ENCODE data around the gene ZP1.
A peak's percentile ranks its signal among the peaks of the same experiment; 100 is the strongest.

ZP1 gene

GRCh38 chr11:60899046-60899936, 31.9 kb downstream of the ZP1 start:
- H3K9me3 ChIP-seq (ENCODE audit: control insufficient read depth, low read length) = no peaks in the 10 kb centered on the region
- H2BK15ac ChIP-seq (ENCODE audit: low read depth, poor library complexity, severe bottlenecking) = no peak overlapping the region
- H3K4me3 ChIP-seq (ENCODE audit: insufficient read depth in 1 of 2, low read depth in 1 of 2, low read length in 2 of 2) = no peak overlapping the region
- no peak overlapping the region for H4K8ac ChIP-seq (ENCODE audit: low read length)
- no peak overlapping the region for H2BK5ac ChIP-seq (ENCODE audit: low read depth, low read length, poor library complexity, severe bottlenecking)
- H3K36me3 ChIP-seq (ENCODE audit: control insufficient read depth in 1 of 2, insufficient read depth in 2 of 2, low read depth in 1 of 2, low read length in 2 of 2) = peaks cover 59 to 95% of the 10 kb centered on the region in 2 experiments
- H3K4ac ChIP-seq (ENCODE audit: low read depth in 1 of 2, low read length in 2 of 2) = no peak overlapping the region
- H3K23ac ChIP-seq (ENCODE audit: low read length in 2 of 2) = no peak overlapping the region
- H3K14ac ChIP-seq (ENCODE audit: low read length in 2 of 2) = no peak overlapping the region
- H3K4me2 ChIP-seq (ENCODE audit: low read length, poor library complexity, severe bottlenecking) = no peak overlapping the region
- peak overlapping the region; percentile 49 for H2AK5ac ChIP-seq (ENCODE audit: low read length, severe bottlenecking)
- H3K27ac ChIP-seq (ENCODE audit: low read length, poor library complexity, severe bottlenecking) = no peak overlapping the region
- H2BK120ac ChIP-seq (ENCODE audit: low read depth, low read length) = no peak overlapping the region
- no peak overlapping the region for H3K9ac ChIP-seq (ENCODE audit: low read length)
- H3K18ac ChIP-seq (ENCODE audit: low read depth in 1 of 2, low read length in 2 of 2) = no peak overlapping the region
- peaks cover 31% of the 10 kb centered on the region for H3K79me1 ChIP-seq (replicated peaks; ENCODE audit: low read length, poor library complexity, severe bottlenecking)
- H3K4me1 ChIP-seq (ENCODE audit: control insufficient read depth, insufficient read depth, low read depth, low read length) = no peaks in the 10 kb centered on the region
- H2AFZ ChIP-seq (ENCODE audit: low read depth, low read length) = no peak overlapping the region
- no peak overlapping the region for H2BK12ac ChIP-seq (ENCODE audit: low read length in 2 of 2)
- H3K27me3 ChIP-seq (ENCODE audit: control insufficient read depth in 1 of 2, insufficient read depth in 1 of 2, low read length in 2 of 2) = no peaks in the 10 kb centered on the region
- H4K91ac ChIP-seq (ENCODE audit: low read length) = no peak overlapping the region
- peak; percentile 79 for DNase-seq
- WGBS = 55% methylated on average over 10 of the region's 12 CpGs

- peaks cover 31% of the 10 kb centered on the region for H3K79me1 ChIP-seq (replicated peaks; ENCODE audit: low read length, poor library complexity, severe bottlenecking)
- H4K91ac ChIP-seq (ENCODE audit: low read length) = no peak overlapping the region
- no peak overlapping the region for H3K4me3 ChIP-seq (ENCODE audit: insufficient read depth in 1 of 2, low read depth in 1 of 2, low read length in 2 of 2)
- no peak overlapping the region for H2BK120ac ChIP-seq (ENCODE audit: low read depth, low read length)
- no peak overlapping the region for H3K4me2 ChIP-seq (ENCODE audit: low read length, poor library complexity, severe bottlenecking)
- WGBS = 64% methylated on average over 3 of the region's 4 CpGs
- no peak overlapping the region for H3K27ac ChIP-seq (ENCODE audit: low read length, poor library complexity, severe bottlenecking)
- no peak overlapping the region for H3K4ac ChIP-seq (ENCODE audit: low read depth in 1 of 2, low read length in 2 of 2)
- H3K14ac ChIP-seq (ENCODE audit: low read length in 2 of 2) = no peak overlapping the region
- peaks cover 59 to 88% of the 10 kb centered on the region in 2 experiments for H3K36me3 ChIP-seq (ENCODE audit: control insufficient read depth in 1 of 2, insufficient read depth in 2 of 2, low read depth in 1 of 2, low read length in 2 of 2)
- H3K23ac ChIP-seq (ENCODE audit: low read length in 2 of 2) = no peak overlapping the region
- no peak overlapping the region for H4K8ac ChIP-seq (ENCODE audit: low read length)
- DNase-seq = no peak
- no peak overlapping the region for H2AK5ac ChIP-seq (ENCODE audit: low read length, severe bottlenecking)
- no peak overlapping the region for H2BK15ac ChIP-seq (ENCODE audit: low read depth, poor library complexity, severe bottlenecking)
- H3K27me3 ChIP-seq (ENCODE audit: control insufficient read depth in 1 of 2, insufficient read depth in 1 of 2, low read length in 2 of 2) = no peaks in the 10 kb centered on the region
- H2BK12ac ChIP-seq (ENCODE audit: low read length in 2 of 2) = no peak overlapping the region
- no peak overlapping the region for H3K18ac ChIP-seq (ENCODE audit: low read depth in 1 of 2, low read length in 2 of 2)
- peaks cover under 1% of the 10 kb centered on the region for H3K4me1 ChIP-seq (ENCODE audit: control insufficient read depth, insufficient read depth, low read depth, low read length)
- no peak overlapping the region for H2AFZ ChIP-seq (ENCODE audit: low read depth, low read length)
- no peak overlapping the region for H3K9ac ChIP-seq (ENCODE audit: low read length)
- no peaks in the 10 kb centered on the region for H3K9me3 ChIP-seq (ENCODE audit: control insufficient read depth, low read length)
- H2BK5ac ChIP-seq (ENCODE audit: low read depth, low read length, poor library complexity, severe bottlenecking) = no peak overlapping the region
Measured at GRCh38 chr11:60899977-60900376, 32.6 kb downstream of the ZP1 start.

- WGBS = 91% methylated on average over 13 of the region's 13 CpGs
- Histone ChIP-seq H2AK5ac (ENCODE audit: low read length, severe bottlenecking) (no peak overlapping the region), H2BK15ac (ENCODE audit: low read depth, poor library complexity, severe bottlenecking) (no peak overlapping the region), H3K4ac (ENCODE audit: low read depth in 1 of 2, low read length in 2 of 2) (no peak overlapping the region), H4K8ac (ENCODE audit: low read length) (no peak overlapping the region), H3K4me1 (ENCODE audit: control insufficient read depth, insufficient read depth, low read depth, low read length) (peaks cover 4% of the 10 kb centered on the region), H3K27ac (ENCODE audit: low read length, poor library complexity, severe bottlenecking) (no peak overlapping the region), H3K23ac (ENCODE audit: low read length in 2 of 2) (no peak overlapping the region), H2AFZ (ENCODE audit: low read depth, low read length) (no peak overlapping the region), H3K9me3 (ENCODE audit: control insufficient read depth, low read length) (no peaks in the 10 kb centered on the region), H3K18ac (ENCODE audit: low read depth in 1 of 2, low read length in 2 of 2) (no peak overlapping the region), H4K91ac (ENCODE audit: low read length) (no peak overlapping the region), H3K79me1 (replicated peaks; ENCODE audit: low read length, poor library complexity, severe bottlenecking) (peaks cover 31% of the 10 kb centered on the region), H3K4me3 (ENCODE audit: insufficient read depth in 1 of 2, low read depth in 1 of 2, low read length in 2 of 2) (no peak overlapping the region), H2BK120ac (ENCODE audit: low read depth, low read length) (no peak overlapping the region), H3K9ac (ENCODE audit: low read length) (no peak overlapping the region), H3K27me3 (ENCODE audit: control insufficient read depth in 1 of 2, insufficient read depth in 1 of 2, low read length in 2 of 2) (no peaks in the 10 kb centered on the region), H2BK12ac (ENCODE audit: low read length in 2 of 2) (no peak overlapping the region), H2BK5ac (ENCODE audit: low read depth, low read length, poor library complexity, severe bottlenecking) (no peak overlapping the region), H3K36me3 (ENCODE audit: control insufficient read depth in 1 of 2, insufficient read depth in 2 of 2, low read depth in 1 of 2, low read length in 2 of 2) (peaks cover 59 to 79% of the 10 kb centered on the region in 2 experiments), H3K4me2 (ENCODE audit: low read length, poor library complexity, severe bottlenecking) (no peak overlapping the region), H3K14ac (ENCODE audit: low read length in 2 of 2) (no peak overlapping the region)
- no peak for DNase-seq
Measured at GRCh38 chr11:60900673-60901404, 33.5 kb downstream of the ZP1 start.

GRCh38 chr11:60902625-60903024, 35.3 kb downstream of the ZP1 start:
- Histone ChIP-seq H2BK5ac (ENCODE audit: low read depth, low read length, poor library complexity, severe bottlenecking) (no peak overlapping the region), H2BK15ac (ENCODE audit: low read depth, poor library complexity, severe bottlenecking) (no peak overlapping the region), H3K27me3 (ENCODE audit: control insufficient read depth in 1 of 2, insufficient read depth in 1 of 2, low read length in 2 of 2) (no peaks in the 10 kb centered on the region), H3K4ac (ENCODE audit: low read depth in 1 of 2, low read length in 2 of 2) (no peak overlapping the region), H3K4me3 (ENCODE audit: insufficient read depth in 1 of 2, low read depth in 1 of 2, low read length in 2 of 2) (no peak overlapping the region), H3K4me1 (ENCODE audit: control insufficient read depth, insufficient read depth, low read depth, low read length) (peaks cover 4% of the 10 kb centered on the region), H3K4me2 (ENCODE audit: low read length, poor library complexity, severe bottlenecking) (no peak overlapping the region), H2AFZ (ENCODE audit: low read depth, low read length) (no peak overlapping the region), H4K8ac (ENCODE audit: low read length) (no peak overlapping the region), H3K14ac (ENCODE audit: low read length in 2 of 2) (no peak overlapping the region), H3K18ac (ENCODE audit: low read depth in 1 of 2, low read length in 2 of 2) (no peak overlapping the region), H4K91ac (ENCODE audit: low read length) (no peak overlapping the region), H3K79me1 (replicated peaks; ENCODE audit: low read length, poor library complexity, severe bottlenecking) (peaks cover 29% of the 10 kb centered on the region), H3K27ac (ENCODE audit: low read length, poor library complexity, severe bottlenecking) (no peak overlapping the region), H2BK12ac (ENCODE audit: low read length in 2 of 2) (no peak overlapping the region), H3K36me3 (ENCODE audit: control insufficient read depth in 1 of 2, insufficient read depth in 2 of 2, low read depth in 1 of 2, low read length in 2 of 2) (peaks cover 50 to 61% of the 10 kb centered on the region in 2 experiments), H3K9me3 (ENCODE audit: control insufficient read depth, low read length) (no peaks in the 10 kb centered on the region), H3K23ac (ENCODE audit: low read length in 2 of 2) (no peak overlapping the region), H3K9ac (ENCODE audit: low read length) (no peak overlapping the region), H2BK120ac (ENCODE audit: low read depth, low read length) (no peak overlapping the region), H2AK5ac (ENCODE audit: low read length, severe bottlenecking) (no peak overlapping the region)
- 97% methylated on average over 10 of the region's 11 CpGs for WGBS
- DNase-seq = no peak
